Suprapubic skin (tissue), 3 donors: Measurements from ENCODE around the gene PLXND1.

ENCODE experiments used
- POLR2A ChIP-seq, 2 donors: fragments of 450-650 bp; IDR thresholded peaks; one replicate each; pipeline ENCODE4 v1.6.1; 2017; ENCODE audit warnings: antibody characterized with exemption in 2 of 2, mild to moderate bottlenecking in 2 of 2, moderate library complexity in 2 of 2
- TF ChIP-seq, protein P1 (sequence below), 2 donors: fragments of 200-600 bp in 1 of 2; fragments of 450-650 bp in 1 of 2; sonication (generic) in 1 of 2; IDR thresholded peaks; one replicate each; pipeline ENCODE4 v1.5.1; 2016 to 2019; ENCODE audit warnings: antibody characterized with exemption in 2 of 2, mild to moderate bottlenecking in 1 of 2, moderate library complexity in 1 of 2

- TF ChIP-seq POLR2A (IDR thresholded peaks at IDR 0.05), result no peak
- TF ChIP-seq, protein P1, sequence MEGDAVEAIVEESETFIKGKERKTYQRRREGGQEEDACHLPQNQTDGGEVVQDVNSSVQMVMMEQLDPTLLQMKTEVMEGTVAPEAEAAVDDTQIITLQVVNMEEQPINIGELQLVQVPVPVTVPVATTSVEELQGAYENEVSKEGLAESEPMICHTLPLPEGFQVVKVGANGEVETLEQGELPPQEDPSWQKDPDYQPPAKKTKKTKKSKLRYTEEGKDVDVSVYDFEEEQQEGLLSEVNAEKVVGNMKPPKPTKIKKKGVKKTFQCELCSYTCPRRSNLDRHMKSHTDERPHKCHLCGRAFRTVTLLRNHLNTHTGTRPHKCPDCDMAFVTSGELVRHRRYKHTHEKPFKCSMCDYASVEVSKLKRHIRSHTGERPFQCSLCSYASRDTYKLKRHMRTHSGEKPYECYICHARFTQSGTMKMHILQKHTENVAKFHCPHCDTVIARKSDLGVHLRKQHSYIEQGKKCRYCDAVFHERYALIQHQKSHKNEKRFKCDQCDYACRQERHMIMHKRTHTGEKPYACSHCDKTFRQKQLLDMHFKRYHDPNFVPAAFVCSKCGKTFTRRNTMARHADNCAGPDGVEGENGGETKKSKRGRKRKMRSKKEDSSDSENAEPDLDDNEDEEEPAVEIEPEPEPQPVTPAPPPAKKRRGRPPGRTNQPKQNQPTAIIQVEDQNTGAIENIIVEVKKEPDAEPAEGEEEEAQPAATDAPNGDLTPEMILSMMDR (IDR thresholded peaks at IDR 0.05), result no peak
These were observed 29.2 kb upstream of the PLXND1 start for GRCh38 chr3:129635656-129636055.
